Measurements from ENCODE around the gene KCNF1.

DNA sequence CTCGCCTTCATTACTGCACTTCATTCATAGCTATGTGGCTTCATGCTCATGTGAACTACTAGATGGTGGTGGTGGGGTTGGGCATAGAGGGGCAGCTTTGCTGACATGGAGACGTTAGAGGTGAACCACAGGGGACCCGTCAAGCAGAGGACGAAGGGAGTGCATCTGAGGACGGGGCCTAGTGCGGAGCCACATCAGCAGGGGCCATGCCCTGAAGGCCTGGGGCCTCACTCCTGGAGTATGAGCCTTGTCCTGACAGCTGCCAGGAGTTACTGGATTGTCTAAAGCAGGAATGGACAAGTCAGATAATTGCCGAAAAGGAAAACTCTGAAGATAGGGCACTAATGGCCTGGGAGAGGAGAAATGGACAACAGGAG lies 36.4 kb downstream of the KCNF1 start:
- TF ChIP-seq POLR2A (IDR thresholded peaks at IDR 0.05): no peak
- TF ChIP-seq, protein P1, sequence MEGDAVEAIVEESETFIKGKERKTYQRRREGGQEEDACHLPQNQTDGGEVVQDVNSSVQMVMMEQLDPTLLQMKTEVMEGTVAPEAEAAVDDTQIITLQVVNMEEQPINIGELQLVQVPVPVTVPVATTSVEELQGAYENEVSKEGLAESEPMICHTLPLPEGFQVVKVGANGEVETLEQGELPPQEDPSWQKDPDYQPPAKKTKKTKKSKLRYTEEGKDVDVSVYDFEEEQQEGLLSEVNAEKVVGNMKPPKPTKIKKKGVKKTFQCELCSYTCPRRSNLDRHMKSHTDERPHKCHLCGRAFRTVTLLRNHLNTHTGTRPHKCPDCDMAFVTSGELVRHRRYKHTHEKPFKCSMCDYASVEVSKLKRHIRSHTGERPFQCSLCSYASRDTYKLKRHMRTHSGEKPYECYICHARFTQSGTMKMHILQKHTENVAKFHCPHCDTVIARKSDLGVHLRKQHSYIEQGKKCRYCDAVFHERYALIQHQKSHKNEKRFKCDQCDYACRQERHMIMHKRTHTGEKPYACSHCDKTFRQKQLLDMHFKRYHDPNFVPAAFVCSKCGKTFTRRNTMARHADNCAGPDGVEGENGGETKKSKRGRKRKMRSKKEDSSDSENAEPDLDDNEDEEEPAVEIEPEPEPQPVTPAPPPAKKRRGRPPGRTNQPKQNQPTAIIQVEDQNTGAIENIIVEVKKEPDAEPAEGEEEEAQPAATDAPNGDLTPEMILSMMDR (IDR thresholded peaks at IDR 0.05): no peak
